Mucosa of descending colon (tissue), 3 donors: ENCODE results near the gene ERC2. TPM values are rescaled to one million over a fixed set of nuclear protein-coding genes. Genes with fewer than 3 reads are reported as not detected.

Experiments used
- ATAC-seq: fragments of 200-7000 bp; cut with Tn5 transposase; one replicate; pipeline ENCODE4 v1.9.1; 2020; ENCODE audit warnings: mild to moderate bottlenecking, moderate library complexity
- DNase-seq, 3 donors: peaks; one replicate each; pipeline ENCODE4 v3.0.0-alpha.2; 2020
- H3K36me3 ChIP-seq: fragments of 200-600 bp; one replicate; pipeline ENCODE4 v1.8.0; 2021; ENCODE audit warnings: low read depth, mild to moderate bottlenecking
- H3K4me1 ChIP-seq: fragments of 200-600 bp; one replicate; pipeline ENCODE4 v1.8.0; 2021; ENCODE audit warnings: low read depth, mild to moderate bottlenecking
- H3K4me3 ChIP-seq: fragments of 200-600 bp; one replicate; pipeline ENCODE4 v1.8.0; 2021; ENCODE audit warnings: mild to moderate bottlenecking
- H3K9me3 ChIP-seq: fragments of 200-600 bp; one replicate; pipeline ENCODE4 v1.8.0; 2021; ENCODE audit warnings: mild to moderate bottlenecking
- CTCF ChIP-seq: fragments of 200-600 bp; IDR thresholded peaks from one replicate; pipeline ENCODE4 v1.8.0; 2022; ENCODE audit warnings: antibody characterized with exemption, mild to moderate bottlenecking
- intact Hi-C, 2 donors: fragments of 100-400 bp; cut with DNase I in 1 of 2; cut with micrococcal nuclease in 1 of 2; formaldehyde crosslinking; loops; one replicate each; pipeline versions ENCODE4 v1.11.0 to v1.11.1; 2022; cut with DNase I, micrococcal nuclease
- total RNA-seq, 3 donors: library from RNA; stranded (reverse); fragmentation: NEBNext Ultra II Directional in 2 of 3; extraction: Animal tissue kit (Norgen Biotek cat#: 25700) in 2 of 3; gene quantifications; one replicate each; pipeline versions ENCODE4 v1.2.1 to v1.2.4, GENCODE V29; 2021 to 2023
- donor health status: DM: no; HTN: no; CAD: no; lungs with moderate emphysema.
- donor health status: DM: no; HTN: no; CAD: no.
- donor health status: DM: no; HTN: yes; CAD: no.

ERC2 gene
- total RNA-seq, 3 donors from 2014 or later = 0.06 to 1.8 (median 0.43) TPM

GRCh38 chr3:55716044-55716443, 752.2 kb downstream of the ERC2 start:
- ATAC-seq (no peak), DNase-seq (no peak)
- Histone ChIP-seq H3K36me3 (no peaks in the 10 kb centered on the region), H3K4me3 (no peak overlapping the region), H3K4me1 (no peaks in the 10 kb centered on the region), H3K9me3 (no peaks in the 10 kb centered on the region)
- intact Hi-C loops = no loop called here
- no peak for TF ChIP-seq CTCF

DNA sequence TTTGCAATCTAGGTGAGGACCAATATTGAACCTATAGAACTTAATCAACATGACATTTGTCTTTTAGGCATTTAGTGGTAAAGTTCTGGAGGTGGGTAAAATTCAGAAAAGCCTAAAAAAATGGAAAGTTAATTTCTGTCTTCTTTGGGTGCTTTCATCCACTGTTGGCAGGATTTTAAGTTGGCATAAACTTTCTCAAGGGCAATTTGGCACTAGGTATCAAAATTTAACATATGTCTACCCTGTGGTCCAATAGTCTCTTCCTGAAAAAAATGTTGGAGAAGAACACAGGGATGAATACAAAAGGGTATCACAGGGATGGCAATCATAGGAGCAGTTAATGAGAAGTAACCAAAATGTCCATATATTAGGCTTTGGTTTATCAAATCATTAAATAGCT, 754.2 kb downstream of the ERC2 start:
- Histone ChIP-seq H3K4me1 (no peaks in the 10 kb centered on the region), H3K4me3 (no peak overlapping the region), H3K36me3 (no peaks in the 10 kb centered on the region), H3K9me3 (no peaks in the 10 kb centered on the region)
- intact Hi-C loops = no loop called here
- DNase-seq (no peak), ATAC-seq (no peak)
- TF ChIP-seq CTCF = no peak

GRCh38 chr3:55711646-55712045, 756.6 kb downstream of the ERC2 start:
- TF ChIP-seq CTCF = no peak
- ATAC-seq (no peak), DNase-seq (no peak)
- Histone ChIP-seq H3K9me3 (no peaks in the 10 kb centered on the region), H3K4me1 (no peaks in the 10 kb centered on the region), H3K4me3 (no peak overlapping the region), H3K36me3 (no peaks in the 10 kb centered on the region)
- intact Hi-C loops = no loop called here

DNA sequence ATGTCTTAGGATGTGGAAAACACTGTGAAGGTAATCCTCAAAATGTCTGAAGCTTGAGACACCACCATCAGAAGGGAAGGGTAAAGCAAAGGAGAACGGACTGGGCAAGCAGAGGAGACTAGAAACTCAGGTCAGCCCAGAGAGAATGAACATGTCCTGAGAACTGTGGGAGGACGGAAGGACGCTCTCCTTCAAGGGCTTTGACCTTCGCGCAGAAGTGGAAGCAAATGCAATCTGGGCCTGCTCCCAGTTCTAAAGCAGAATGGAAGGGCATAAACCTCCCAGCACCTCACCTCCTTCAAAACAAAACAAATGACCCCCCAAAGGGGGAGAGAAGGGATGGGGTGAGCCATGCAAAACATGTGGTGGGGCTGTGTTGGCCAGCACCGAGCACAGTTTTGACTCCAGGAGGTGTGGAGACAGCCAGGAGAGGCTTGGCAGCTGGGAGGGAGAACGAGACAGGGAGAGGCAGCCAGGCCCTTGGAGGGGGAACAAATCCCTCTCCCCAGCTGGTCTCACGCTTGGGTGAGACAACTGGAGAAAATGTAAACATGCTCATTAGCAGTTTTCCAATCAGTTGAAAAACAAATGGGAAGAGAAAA, 758.8 kb downstream of the ERC2 start:
- ATAC-seq (no peak), DNase-seq (no peak)
- no peak for TF ChIP-seq CTCF
- intact Hi-C loops = no loop called here
- H3K4me3 ChIP-seq = no peak overlapping the region
- H3K9me3 ChIP-seq = no peaks in the 10 kb centered on the region
- no peaks in the 10 kb centered on the region for H3K4me1 ChIP-seq
- H3K36me3 ChIP-seq = no peaks in the 10 kb centered on the region

DNA sequence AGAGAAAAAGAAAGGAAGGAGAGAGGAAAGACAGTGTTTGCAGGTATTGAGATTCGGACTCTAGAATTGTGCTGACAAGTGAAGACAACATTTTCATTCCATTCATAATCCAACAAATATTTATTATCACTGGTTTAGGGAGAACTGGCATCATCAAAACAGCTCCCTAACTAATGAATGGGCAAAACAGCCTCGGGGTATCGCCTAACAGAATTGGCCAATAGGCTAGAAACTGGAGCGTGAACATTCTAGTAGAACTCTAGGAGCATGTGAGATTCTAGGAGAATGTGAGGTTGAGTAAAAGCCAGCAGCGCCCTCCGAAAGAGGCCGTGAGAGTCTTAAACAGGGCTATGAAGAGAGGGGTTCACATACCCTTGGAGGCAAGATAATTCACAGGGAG, 759.3 kb downstream of the ERC2 start:
- no peak for DNase-seq
- Histone ChIP-seq H3K36me3 (no peaks in the 10 kb centered on the region), H3K9me3 (no peaks in the 10 kb centered on the region), H3K4me1 (no peaks in the 10 kb centered on the region), H3K4me3 (no peak overlapping the region)
- ATAC-seq = no peak
- no peak for TF ChIP-seq CTCF
- intact Hi-C loops = no loop called here

- Histone ChIP-seq H3K4me3 (no peak overlapping the region), H3K36me3 (no peaks in the 10 kb centered on the region), H3K4me1 (no peaks in the 10 kb centered on the region), H3K9me3 (no peaks in the 10 kb centered on the region)
- DNase-seq (no peak), ATAC-seq (no peak)
- no peak for TF ChIP-seq CTCF
- intact Hi-C loops = no loop called here
These were observed 760.0 kb downstream of the ERC2 start for GRCh38 chr3:55708242-55708641.
